GM18511 (cell line): ENCODE measurements around the gene ELMO1.

ENCODE experiments used
- ATAC-seq: cut with Tn5 transposase; IDR thresholded peaks from one replicate; pipeline ENCODE4 v1.9.1; 2021; ENCODE audit warnings: mild to moderate bottlenecking, moderate library complexity; ENCODE audit not compliant: unreplicated experiment

Gene ELMO1

GRCh38 chr7:37475646-37476045 is 27.0 kb upstream of the ELMO1 start:
- ATAC-seq, result no peak

GRCh38 chr7:37471619-37472018 is 23.0 kb upstream of the ELMO1 start:
- ATAC-seq, result no peak

DNA sequence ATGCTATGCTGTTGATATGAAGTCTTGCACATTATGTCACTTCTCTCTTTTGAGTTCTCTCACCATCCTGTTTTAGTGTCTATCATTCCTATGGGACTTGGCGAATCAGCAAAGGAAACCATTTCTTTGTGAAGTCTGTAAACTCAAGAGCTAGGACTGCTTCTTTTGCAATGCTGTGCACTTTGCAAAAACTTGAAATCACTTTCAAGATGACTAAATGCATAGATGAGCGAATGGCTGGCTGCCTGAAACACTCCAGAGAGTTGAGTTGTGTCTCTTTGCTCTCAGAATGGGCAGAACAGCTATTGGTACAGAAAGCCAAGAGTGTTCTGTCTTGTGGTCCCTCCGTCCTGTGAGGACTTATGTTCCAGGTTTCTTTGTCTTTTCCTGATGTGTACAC is 18.3 kb upstream of the ELMO1 start:
- no peak for ATAC-seq

GRCh38 chr7:37462138-37462537 is 13.5 kb upstream of the ELMO1 start:
- ATAC-seq, result no peak

- ATAC-seq, result no peak
Observed at GRCh38 chr7:37455081-37455480, 6.4 kb upstream of the ELMO1 start.

- ATAC-seq, result no peak
Observed at GRCh38 chr7:37452346-37452745, 3.7 kb upstream of the ELMO1 start.

GRCh38 chr7:37450035-37450434 is 1.4 kb upstream of the ELMO1 start:
- ATAC-seq, result no peak

GRCh38 chr7:37449621-37450020 is 957 bp upstream of the ELMO1 start:
- no peak for ATAC-seq

- ATAC-seq, result peak; percentile 22
Observed at GRCh38 chr7:37448011-37448635, 541 bp downstream of the ELMO1 start.

DNA sequence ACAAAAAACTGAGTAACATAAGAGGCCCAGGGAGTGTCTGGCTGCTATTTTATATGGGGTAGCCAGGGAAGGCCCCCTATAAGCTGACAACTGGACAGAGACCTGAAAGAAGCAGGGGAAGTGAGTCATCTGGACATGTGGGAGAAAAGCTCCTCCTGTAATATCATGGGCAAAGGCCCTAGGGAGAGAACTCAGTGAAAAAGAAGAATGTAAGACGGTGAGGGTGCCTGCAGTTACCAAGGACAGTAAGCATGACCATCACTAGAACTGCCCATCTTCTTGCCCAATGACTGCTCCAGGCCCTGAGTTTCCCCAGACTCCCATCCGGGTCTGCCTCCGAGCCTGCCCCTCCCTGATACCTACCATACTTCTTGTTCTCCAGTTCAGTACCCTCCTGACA is 2.3 kb downstream of the ELMO1 start:
- no peak for ATAC-seq

GRCh38 chr7:37445790-37446189 is 2.9 kb downstream of the ELMO1 start:
- ATAC-seq, result no peak

DNA sequence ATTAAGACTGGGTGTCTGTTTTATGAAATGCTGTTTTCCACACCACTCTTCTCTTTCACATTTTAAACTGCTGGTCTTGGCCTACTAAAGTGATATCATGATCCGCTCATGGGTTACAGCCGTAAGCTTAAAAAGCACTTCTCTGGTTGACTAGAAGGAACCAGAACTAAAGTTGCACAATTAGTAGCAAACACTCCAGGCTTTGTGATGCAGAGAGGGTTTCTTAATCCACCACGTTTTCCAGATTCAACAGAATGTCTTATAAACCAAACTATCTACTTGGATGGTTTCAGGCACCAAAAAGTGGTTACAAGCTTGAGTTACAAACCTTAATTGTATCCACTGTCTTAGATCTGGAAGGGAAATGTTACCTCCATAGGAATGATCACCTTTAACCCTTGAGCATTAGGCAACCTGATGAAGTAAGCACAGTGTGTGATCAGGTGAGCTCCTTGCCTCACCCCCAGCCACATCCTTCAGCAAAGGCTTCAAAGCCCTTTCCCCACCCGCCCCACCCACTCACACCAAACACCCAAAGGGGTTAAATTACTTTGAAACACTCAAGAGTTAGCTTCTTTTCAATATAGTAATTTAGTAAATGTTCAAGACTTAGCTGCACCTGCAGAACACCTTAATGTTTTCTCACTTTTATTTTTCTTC is 3.5 kb downstream of the ELMO1 start:
- ATAC-seq, result no peak

GRCh38 chr7:37443627-37444026 is 5.0 kb downstream of the ELMO1 start:
- ATAC-seq, result no peak

GRCh38 chr7:37442268-37442667 is 6.4 kb downstream of the ELMO1 start:
- ATAC-seq, result no peak

DNA sequence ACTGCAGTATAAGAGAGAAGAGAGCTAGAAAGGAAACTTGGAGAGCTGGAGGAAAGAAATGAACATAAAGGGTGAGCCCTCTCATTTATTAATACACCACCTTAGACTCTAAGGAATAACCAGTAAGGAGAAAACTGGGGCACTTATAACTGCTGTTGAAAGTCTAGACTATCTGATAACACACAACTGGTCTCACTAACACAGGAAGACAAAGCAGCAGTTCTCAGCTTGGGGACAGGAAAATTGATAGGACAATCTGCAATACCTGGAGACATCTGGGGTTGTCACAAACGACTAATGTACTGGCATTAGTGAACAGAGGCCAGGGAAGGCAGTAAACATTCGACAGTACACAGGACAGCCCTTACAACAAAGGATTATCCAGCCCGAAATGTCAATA is 6.8 kb downstream of the ELMO1 start:
- ATAC-seq, result no peak

DNA sequence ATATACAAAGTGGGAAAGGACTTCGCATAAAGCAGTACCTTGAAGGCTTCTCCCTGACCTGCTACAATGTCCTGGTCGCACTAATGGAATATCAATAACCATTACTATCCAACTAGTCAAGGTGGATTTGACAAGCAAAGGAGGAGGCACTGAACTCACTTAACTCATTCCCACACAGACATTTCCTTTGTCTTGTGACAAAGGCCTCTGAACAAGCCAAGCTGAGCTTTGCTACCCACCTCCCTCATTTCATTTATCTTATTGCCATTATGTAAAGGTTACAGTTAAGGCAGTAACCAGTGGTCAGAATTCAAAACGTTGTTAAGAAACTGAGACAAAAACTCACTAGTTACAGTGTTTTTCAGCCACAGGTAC is 7.3 kb downstream of the ELMO1 start:
- no peak for ATAC-seq

DNA sequence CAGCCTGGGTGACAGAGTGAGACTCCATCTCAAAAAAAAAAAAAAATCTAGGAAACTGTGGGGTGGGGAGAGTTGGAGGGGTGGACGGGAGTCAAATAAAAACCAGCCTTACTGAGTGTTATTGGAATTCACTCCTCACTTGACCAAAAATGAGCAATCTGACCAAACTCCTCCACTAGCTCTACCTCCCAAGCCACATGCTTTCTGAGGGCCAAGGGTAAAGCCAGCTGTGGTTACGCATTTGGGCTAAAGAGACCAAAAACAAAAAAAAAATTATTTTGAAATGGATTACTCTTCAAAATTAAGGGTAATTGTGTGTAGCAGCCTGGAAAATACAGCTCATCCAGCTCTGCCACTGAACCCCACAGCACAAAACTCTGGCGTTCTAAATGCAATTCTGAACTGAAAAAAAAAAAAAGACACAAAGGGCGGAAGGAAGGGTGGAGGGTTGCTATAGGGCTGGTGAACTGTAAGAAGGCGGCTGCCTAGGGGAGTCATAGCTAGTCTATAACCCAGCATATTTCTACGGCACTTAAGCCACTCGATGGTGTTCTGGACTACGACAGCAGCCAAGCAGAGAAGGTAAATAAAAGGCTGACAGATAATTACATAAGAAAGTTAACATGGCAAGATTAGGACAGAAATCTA is 7.8 kb downstream of the ELMO1 start:
- ATAC-seq, result no peak

DNA sequence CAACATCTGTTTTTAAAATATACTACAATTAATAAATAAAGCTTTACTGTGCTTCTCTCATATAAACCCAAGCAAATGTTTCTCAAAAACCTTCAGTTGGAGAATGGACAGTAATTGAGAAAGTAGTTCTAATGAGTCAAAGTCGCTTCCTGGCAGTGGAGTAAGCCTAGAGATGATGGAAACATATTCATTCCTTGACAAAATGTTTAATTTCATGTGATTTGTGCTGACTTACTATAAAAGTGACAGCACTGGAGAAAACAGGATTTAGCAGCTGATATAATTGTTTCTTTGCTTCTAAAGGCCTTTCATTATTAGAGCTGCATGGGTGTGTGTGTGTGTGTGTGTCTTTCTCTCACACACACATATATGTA is 9.0 kb downstream of the ELMO1 start:
- no peak for ATAC-seq

DNA sequence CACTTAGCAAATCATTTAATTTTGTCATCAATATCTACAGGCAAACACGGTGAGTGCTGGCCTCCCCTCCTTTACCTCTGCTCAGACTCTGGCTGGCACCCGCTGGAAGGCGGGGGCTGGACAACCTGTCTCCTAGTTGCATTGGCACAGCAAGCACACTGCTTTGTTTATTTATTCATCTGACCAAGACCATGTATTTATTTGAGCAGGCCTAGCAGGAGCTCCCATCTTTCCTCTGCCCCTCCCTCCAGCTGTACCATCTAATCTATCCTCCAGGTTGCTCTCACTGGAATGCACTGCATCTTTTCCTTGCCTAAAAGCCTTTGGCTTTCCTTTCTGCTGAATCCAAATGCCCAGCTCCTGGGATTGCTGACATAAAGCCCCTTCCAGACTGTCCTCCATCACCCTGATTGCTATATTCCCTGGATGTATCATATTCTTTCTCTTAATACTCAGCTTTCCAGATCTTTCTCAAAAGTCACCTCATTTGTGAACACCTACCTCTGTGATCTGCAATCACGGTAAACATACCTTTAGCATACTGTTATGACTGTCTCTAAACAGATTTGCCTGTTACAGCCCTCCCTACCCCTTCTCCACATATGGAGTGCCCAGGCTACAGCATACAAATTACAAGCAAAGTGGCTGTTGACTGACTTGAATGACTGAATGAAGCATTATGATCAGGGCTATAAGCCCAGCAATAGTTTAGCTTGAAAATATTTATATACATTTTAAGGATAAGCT is 9.6 kb downstream of the ELMO1 start:
- no peak for ATAC-seq

DNA sequence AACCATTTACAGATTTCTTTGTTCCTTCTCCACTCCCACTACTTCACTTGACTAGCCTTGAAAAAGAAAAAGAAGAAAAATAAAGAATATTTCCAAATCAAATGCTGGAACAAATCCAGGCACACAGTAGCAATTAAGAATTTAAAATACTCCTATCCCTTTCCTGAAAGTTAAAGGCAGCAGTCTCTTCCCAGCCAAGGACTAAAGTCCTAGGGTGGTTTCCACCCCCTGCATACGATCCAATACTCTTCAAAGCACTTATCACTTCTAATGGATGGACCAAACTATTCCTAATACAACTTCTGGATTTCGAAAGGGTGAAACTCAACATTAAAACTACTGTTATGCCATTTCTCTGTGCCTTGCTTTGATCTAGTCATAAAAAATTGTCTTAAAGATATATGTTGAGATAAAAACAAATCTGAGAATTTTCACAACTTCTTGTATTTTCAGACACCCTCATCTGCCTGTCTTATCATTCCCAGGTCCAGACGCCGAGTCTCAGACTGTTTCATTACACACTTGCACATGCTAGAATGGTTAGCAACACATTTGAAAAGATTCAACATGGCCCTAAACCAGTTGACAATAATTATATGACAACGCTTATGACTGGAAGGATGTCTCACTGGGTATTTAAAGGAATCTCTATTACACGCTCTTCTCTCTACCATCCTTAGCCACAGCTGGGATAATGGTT is 13.4 kb downstream of the ELMO1 start:
- no peak for ATAC-seq

DNA sequence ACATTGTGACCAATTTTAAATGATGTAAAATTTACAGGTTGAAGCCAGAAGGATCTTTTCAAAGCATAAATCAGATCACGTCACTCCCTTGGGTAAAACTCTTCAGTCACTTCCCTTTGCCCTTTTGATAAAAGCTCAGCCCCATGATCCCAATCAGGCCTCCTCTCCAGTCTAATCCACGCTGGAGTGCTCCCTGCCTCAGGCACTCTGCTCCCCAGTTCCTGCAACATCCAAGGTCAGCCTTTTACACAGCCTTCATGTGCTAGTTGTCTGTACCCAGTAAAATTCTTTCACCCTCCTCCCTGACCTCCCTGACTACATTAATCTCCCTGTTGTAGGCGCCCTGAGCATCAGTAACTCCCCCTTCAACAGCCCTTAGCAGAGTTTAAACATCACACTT is 14.1 kb downstream of the ELMO1 start:
- no peak for ATAC-seq
